ENCODE results near the gene CHRM3.

GRCh38 chr1:239426821-239427475 is 40.6 kb downstream of the CHRM3 start:
- no peak for TF ChIP-seq EZH2 (IDR thresholded peaks at IDR 0.05; ENCODE audit: borderline replicate concordance, insufficient read depth, low read depth, low read length, poor library complexity, severe bottlenecking)
- TF ChIP-seq CTCF (IDR thresholded peaks at IDR 0.05): no peak
